ENCODE data around the gene SGSH.
"Not testable (repeated sequence)": the region's sequence is repeated elsewhere in the genome, so short reads cannot be mapped to it uniquely, and the experiment has no call there.

The SGSH gene

GRCh38 chr17:80220054-80220735, at the start of gene SGSH, which contains the start of gene SLC26A11:
Gene SGSH (minus strand): TSS chr17:80220333. CDS start chr17:80220313, 20 bp downstream.
Gene SLC26A11 (plus strand): TSS chr17:80220427. CDS start chr17:80221561, 1,134 bp downstream.
- peak; percentile 20 for DNase-seq

- DNase-seq = no peak
Observed at GRCh38 chr17:80269405-80269807, 49.3 kb upstream of the SGSH start.

GRCh38 chr17:80268427-80268826, 48.3 kb upstream of the SGSH start:
- DNase-seq = no peak

GRCh38 chr17:80267391-80267790, 47.3 kb upstream of the SGSH start:
- no peak for DNase-seq

- no peak for DNase-seq
Observed at GRCh38 chr17:80265205-80266068, 45.3 kb upstream of the SGSH start.

- no peak for DNase-seq
Observed at GRCh38 chr17:80264205-80265075, 44.3 kb upstream of the SGSH start.

- peak; percentile 58 for DNase-seq
Observed at GRCh38 chr17:80263253-80264204, 43.4 kb upstream of the SGSH start.

- no peak for DNase-seq
Observed at GRCh38 chr17:80262775-80263244, 42.7 kb upstream of the SGSH start.

GRCh38 chr17:80262291-80262690, 42.2 kb upstream of the SGSH start:
- no peak for DNase-seq

- no peak for DNase-seq
Observed at GRCh38 chr17:80261895-80262279, 41.8 kb upstream of the SGSH start.

- no peak for DNase-seq
Observed at GRCh38 chr17:80261159-80261894, 41.2 kb upstream of the SGSH start.

- DNase-seq = no peak
Observed at GRCh38 chr17:80260791-80261158, 40.6 kb upstream of the SGSH start, which contains the start of gene RNF213. Gene RNF213 (plus strand): TSS chr17:80260852. CDS start chr17:80263682, 2,830 bp downstream.

- DNase-seq = no peak
Observed at GRCh38 chr17:80260069-80260535, 40.0 kb upstream of the SGSH start.

GRCh38 chr17:80259457-80260068, 39.4 kb upstream of the SGSH start:
- no peak for DNase-seq

GRCh38 chr17:80258296-80258695, 38.2 kb upstream of the SGSH start:
- DNase-seq = not testable (repeated sequence)

- no peak for DNase-seq
Observed at GRCh38 chr17:80257716-80258213, 37.6 kb upstream of the SGSH start.

GRCh38 chr17:80256034-80256350, 35.9 kb upstream of the SGSH start:
- no peak for DNase-seq

- DNase-seq = peak; percentile 61
Observed at GRCh38 chr17:80254396-80255251, 34.5 kb upstream of the SGSH start.
